LoVo (cell line): ENCODE results near the gene SH3TC1.

Experiments used
- DNase-seq: peaks from one replicate; pipeline ENCODE4 v3.0.0-alpha.2; 2016; ENCODE audit warnings: low spot score

The SH3TC1 gene

DNA sequence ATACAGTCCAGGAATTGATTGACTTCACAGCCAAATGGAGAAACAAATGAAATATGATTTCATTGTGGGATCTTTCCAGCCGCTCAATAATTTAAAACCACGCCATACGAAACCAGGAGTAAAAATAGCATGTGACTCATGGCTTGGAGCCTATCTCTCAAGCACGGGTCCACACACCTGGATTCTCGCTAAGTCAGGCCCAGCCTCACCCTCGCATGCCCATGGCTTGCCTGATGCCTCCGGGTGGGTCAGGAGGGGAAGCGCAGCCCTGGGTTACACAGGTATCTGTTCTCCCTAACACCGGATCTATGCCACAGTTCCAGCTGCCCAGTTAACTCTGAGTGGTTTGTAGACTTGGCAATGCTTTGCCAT lies 34.9 kb upstream of the SH3TC1 start:
- no peak for DNase-seq

DNA sequence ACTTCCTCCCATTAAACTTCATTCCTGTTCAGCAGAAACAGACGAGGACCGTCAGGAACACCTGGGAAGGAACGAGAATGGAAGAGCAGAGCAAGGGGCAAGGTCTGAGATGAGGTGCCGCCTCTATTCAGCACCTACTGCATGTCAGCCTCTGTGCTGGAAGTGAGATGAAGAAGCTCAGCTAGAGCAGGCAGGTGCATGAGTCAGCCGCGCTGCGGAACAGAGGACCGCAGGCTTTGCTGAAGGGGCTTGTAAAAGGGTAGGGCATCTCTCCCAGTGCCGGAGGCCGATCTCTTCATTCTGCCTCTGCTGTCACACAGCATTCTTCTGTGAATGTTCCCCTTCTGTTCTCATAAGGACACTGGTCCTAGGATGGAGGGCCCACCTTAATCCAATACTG lies 34.4 kb upstream of the SH3TC1 start:
- DNase-seq: no peak

DNA sequence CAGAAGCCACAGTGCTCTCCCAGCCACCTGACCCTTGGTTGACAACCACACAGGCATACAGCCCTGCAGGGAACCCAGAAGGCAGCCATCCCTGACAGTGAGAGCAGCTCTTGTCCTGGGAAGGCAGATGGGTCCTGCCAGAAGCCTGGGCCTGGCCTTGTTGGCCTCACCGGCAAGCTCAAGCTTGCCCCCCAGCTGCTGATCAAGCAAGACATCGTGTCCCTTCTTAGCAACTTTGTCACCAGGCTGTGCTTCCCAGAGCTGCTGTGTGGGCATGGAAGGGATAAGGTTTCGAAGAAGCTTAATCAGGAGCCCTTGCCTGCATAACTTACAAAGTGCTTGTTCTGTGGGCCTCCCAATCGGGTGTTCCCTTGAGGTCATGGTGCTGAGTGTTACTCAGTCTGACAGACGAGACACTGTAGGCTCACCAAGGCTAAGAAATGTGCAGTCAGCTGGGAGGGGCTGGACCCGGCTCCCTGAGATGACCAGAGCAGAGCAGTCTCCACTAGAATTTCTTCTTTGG lies 33.7 kb upstream of the SH3TC1 start:
- no peak for DNase-seq

DNA sequence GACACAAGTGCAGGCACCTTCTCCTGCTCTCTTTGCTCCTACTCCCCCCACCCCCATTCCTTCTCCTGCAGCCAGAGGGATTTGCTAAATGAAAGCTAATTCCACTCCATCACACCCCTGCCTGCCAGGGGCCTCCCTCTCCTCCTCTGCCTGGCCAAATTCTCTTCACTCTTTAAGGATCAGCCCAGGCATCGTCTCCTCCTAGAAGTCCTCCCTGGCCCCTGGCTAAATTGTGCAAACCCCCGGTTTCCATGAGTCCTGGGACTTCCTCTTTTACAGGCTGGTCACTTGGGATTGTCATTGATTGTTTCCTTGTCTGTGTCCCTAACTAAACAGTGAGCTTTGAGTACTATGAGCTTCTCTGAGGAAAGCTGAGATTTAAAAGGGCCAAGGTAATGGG lies 31.8 kb upstream of the SH3TC1 start:
- no peak for DNase-seq

DNA sequence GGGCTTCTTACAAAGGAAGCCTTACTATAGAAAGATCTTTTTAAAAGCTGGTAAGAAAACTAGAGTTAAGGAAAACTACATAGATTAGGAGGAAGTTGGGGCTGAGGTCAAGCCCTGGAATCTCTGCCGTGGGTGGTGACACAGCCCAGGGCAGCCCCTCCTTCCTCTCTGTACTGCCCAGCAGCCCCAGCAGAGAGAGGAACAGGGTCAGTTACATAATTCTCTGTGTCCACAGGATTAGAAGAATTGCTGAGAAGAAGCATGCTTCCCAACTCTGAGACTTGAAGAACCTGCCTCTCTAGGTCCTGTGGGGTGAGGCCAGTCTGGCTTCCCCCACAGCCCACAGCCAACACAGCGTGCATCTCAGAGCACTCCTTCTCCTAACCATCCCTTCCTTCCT lies 31.3 kb upstream of the SH3TC1 start:
- DNase-seq: no peak

DNA sequence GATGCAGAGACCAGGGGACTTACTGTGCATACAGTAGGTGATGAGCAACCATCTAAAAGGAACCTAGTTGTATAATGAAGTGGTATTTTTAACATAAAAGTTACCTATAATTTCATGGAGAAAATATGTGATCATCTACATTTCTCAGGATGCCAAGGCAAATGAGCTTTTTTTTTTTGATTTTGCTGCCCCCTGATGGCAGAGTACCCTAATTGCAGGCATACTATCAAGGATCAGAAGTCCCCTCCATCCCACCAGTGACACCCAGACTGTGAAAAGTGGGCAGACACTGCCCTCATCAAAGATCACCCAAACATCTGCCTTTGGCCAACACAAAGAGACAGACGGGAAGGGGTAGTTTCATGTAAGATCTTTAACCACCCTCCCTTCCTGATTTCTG lies 30.9 kb upstream of the SH3TC1 start:
- no peak for DNase-seq

DNA sequence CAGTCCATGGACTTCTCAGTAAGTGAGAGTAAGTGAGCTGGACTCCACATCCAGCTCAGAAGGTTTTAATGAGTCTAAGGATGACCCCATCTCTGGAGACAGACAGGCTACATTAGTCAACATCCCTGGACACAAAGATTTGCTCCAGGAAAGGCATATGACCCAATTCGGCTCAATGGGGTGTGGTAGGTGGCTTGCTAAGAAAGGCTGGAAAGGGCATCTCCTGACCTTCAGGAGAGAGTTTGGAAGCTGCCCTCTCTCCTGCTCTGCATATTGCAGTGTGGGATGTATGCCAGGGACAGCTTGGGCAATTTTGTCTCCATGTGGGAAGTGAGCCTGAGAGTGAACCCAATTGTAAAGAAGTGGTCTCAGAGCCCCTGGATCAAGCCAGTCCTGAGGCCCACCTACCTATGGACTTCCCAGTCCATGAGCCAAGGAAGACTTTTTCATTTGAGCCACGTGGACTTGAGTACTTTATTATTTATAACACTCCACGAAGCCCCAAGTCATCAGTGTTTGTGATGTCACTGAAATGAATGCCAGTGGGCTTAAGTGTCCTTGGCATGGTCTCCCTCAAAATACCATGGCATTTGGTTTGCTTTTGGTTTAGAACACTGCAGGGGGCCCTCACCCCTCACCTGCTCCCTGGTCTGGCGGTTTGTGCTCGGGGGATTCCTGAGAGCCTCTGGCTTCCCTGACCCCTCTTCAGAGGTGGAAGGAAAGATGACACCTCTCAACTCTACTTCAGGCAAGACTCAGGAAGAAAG lies 30.1 kb upstream of the SH3TC1 start:
- no peak for DNase-seq

DNA sequence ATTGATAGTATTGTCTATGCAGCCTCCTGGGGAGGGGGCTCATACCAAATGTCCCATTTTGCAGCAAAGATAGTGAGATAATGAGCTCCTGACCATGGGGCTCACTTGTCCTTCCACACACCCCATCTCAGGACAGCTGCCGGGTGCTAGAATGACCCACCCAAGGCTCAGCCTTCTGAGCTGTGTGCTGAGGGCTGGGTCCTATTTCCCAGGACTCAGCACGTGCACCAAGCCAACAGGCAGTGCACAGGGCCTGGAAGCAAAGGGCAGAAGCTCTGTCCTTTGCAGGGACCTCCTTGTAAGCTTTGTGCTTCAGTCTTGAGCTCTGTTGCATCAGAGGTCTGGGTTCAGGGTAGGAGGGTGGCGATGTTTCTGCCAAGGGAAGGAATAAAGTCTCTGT lies 29.3 kb upstream of the SH3TC1 start:
- DNase-seq: no peak

DNA sequence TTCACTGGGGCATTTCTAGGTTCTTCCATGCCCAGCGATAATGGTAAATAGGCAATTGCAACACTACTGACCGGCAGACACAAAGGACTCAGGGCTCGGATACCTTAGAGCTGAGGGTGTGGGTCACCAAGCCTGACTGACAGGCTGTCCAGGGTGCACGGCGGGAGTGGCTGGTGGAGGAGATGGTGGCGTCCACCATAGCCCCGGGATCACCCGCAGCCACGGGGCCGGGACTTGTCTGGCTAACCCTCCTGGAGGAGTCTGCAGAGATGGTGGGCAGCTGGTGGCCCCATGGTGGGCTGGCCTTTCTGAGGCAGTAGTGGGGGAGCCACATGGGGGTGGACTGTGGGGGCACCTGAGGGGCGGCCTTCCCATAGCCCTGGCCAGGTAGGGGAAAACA lies 28.7 kb upstream of the SH3TC1 start:
- no peak for DNase-seq

DNA sequence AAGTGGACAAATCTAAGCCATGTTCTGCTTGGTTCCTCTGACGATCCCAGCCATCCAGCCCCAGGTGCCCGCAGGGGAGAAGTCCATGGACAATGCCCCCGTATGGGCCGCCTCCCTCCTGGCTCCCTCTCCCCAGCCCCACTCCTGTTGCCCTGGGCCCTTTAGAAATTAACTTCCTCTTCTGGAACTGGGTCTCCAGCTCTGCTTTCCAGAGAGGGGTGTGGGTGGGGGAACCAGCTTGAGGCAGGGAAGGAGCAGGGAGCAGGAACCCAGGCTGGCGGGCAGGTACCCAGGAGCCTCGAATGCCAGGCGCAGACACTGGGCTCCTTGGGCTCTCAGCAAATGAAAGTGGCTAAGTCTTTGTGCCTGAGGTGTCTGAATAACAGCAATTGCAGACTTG lies 27.8 kb upstream of the SH3TC1 start:
- DNase-seq: no peak

DNA sequence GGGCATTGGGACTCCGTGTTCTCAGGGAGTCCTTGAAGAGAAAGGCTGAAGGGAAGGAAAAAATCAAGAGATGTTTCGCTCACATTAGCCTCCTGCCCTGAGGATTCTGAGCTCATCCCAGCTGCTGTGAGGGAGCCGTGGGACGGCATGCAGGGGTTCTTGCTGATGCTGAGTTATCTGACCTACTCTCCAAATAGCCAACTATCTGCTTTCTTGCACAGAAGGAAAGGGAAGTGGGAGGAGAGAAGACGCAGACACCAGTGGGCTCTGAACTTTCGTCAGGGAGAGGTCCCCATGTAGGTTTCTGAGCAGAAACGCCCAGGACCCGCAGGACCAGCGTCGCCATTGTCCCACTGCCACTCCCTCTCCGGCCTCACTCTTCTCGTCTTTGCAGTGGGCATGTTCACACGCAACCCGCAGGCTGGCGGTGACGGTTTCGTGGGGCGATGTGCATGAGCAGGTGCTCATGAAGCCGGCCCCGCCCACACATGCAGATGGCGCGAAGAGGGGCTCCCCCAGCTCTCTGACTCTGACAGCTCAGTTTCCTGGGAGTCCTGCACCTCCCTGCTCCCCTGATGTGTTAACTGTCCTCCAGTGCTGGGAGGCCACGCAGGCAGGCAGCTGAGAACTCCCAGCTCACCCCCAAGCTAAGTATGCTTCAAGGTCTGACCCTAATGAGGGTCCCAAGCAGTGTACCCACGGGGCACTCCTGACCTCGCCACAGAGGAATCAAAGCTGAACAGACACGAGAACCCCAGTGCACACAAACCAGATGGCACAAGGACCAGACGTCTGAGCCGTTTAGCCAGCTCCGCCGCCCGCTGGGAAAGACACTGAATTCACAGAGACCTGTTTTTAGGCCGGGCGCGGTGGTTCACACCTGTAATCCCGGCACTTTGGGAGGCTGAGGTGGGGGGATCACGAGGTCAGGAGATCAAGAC lies 26.8 kb upstream of the SH3TC1 start:
- no peak for DNase-seq

DNA sequence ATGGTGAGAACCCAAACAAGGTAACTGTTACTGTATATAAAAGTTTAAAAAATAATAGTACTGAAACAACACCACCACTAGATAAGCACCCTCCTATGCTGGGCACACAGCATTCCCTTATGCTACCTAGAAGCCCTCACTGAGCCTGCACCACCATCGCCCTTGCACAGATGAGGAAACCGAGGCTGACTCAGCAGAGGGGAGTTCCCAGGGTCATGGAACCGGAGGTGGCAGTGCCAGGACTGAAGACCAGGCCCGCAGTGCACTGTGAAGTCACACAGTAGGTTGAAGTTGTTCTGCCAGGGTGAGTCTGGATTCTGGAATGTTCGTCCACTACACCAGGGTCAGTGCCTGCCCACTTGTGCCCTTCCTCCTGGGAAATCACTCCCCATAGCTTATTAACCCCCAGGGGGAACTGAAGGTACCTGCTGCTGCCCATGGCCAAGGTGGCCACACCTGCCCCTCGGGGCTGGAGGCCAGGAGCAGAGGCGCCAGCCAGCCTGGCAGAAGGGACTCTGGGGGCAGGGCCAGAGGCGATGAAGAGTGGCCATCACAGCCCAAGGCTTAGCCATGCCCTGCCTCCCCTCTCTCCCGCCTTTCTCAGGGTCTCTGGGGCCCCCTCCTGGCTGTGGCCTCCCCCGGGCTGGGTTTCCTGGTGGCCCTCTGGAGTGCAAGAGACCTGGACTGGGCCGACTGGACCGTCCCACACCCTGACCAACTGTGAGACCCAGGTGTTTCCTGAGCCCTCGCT lies 25.4 kb upstream of the SH3TC1 start:
- DNase-seq: no peak

DNA sequence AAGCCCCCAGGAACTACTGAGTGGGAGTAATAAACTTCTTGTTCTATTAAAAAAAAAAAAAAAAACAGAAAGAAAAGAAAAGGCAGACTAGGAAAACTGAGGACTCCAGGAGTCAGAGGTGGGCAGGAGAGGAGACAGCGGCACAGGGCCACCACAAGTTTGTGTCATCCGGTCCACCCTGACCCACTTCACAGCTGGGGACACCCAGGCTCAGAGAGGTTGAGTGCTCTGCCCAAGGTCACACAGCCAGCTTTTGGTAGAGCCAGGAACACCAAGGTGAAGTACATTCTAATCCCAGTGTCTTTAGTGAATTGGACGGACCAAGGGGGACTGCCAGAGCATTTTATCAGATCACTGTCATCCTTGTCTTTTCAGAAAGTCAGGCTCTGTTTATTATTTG lies 24.1 kb upstream of the SH3TC1 start:
- DNase-seq: no peak

DNA sequence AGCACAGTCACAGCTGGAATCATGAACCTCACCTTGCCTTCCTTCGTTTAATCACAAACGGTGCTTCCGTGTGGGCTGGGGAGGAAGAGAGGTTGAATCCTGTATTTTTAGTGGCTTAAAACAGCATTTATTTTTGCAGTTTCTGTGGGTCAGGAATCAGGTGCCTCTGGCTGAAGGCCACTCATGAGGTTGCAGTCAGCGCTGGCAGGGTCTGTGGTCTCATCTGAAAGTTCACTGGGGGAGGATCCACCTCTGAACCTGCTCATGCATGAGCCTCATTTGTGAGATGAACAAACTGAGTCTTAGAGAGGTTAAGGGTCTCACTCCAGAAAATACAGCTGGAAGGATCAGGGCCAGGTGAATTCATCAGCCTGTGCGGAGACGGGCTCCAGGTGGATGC lies 23.4 kb upstream of the SH3TC1 start:
- no peak for DNase-seq

DNA sequence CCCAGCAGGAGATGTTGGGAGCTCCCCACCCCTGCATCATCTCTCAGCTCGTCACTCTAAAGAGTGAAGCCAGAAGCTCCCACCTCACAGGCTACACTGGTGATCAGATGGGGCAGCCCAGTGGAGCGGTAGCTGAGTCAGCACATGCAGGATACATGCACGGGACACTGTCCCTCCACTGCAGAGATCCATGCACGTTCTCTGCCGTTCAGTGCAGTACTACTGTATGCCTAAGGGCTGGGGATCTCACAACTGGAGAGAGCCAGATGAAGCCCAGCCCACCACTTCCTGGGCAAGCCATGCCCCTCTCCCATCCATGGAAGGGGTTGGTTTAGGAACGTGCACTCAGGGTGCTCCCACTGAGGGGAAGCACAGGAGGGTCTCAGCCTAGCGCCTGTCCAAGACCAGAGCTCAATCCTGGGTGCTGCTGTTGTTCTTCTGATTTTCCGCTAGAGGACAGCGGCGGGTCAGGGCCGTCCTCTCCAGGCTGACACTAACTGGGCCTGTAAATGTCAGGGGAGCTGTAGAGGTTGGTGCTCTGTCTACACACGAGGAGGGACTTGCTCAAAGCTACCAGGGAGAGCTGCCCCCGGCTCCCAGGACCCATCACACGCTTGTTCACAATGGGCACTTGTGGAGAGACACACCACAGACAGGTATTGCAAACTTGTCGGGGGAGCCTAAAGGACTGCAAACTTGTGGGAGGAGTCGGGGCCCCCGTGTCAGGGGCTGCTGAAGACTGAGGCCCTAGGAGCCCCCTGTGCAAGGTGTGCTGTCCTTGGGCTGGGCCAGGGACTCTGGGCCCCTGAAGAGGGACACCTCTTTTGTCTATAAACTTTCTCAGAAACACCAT lies 22.3 kb upstream of the SH3TC1 start:
- peak; percentile 32 for DNase-seq

DNA sequence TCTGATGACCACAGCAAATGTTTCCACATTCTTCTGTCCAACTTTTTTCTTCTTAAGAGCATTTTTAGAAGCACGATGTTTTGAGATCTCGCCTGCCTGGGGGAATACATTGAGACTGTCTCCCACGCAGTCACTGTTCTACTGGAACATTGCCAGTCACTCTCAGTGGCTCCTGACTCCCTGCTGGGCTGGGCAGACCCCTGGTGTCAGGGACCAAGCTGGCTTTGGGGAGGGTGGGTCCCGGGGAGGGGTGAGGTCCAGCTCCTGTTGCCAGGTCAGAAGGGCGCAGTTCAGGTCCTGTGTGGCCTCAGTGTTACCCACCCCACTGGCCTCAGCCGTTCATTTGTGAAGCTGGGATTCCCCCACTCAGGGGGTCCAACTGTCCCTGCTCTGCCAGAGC lies 21.5 kb upstream of the SH3TC1 start:
- no peak for DNase-seq

DNA sequence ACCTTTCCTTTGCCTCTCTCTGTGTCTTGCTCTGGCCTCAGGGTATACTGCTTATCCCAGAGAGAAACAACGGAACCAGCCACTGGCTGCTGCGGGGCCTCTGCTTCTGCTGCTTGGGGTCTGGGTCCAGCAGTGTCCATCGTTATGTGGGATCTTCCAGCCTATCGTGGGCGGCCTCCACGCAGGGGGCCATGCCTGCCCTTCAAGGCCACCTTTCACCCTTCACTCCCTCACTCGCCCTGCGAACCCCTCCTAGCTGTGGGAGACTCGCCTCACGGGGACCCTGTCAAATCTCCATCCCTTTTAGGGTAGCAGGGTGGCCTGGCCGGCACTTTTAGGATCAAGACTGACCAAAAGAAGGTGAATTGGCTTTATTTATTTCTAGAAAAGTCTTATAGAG lies 21.1 kb upstream of the SH3TC1 start:
- no peak for DNase-seq

DNA sequence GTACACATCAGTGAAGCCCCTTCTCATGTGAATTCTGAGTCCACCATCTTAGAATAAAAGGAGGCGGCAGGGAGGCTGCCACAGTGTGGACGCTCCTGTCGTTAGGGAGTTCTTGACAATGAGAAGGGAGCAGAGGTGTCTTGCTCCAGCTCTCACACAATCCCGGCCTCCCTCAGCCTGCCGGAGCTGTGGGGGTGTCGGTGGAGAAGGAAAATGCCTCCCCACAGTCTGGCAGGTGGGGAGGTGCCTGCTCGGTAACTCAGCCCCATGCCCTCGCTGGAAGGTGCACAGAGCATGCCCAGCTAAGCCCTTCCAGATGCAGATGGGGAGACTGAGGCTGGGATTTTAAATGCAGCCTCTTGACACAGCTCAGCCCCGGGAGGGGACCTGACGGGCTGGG lies 20.0 kb upstream of the SH3TC1 start:
- no peak for DNase-seq

DNA sequence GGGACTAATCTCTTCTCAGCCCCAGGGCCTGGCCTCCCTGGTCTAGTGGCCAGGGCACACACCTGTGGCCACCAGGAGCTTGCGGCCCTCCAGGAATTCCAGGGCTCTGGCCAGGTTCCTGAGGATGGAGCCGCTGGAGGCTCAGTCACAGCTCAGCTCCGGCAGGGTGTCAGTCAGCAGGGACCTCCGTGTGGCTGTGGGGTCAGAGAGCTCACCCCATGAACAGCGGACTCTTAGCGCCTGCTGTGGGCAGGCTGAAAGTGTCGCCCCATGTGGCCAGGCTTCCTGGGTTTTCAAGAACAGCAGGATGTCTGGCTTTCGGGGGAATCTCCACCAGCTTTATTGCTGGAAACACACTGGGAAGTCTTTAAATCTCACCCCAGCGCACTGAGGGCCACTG lies 19.3 kb upstream of the SH3TC1 start:
- no peak for DNase-seq

DNA sequence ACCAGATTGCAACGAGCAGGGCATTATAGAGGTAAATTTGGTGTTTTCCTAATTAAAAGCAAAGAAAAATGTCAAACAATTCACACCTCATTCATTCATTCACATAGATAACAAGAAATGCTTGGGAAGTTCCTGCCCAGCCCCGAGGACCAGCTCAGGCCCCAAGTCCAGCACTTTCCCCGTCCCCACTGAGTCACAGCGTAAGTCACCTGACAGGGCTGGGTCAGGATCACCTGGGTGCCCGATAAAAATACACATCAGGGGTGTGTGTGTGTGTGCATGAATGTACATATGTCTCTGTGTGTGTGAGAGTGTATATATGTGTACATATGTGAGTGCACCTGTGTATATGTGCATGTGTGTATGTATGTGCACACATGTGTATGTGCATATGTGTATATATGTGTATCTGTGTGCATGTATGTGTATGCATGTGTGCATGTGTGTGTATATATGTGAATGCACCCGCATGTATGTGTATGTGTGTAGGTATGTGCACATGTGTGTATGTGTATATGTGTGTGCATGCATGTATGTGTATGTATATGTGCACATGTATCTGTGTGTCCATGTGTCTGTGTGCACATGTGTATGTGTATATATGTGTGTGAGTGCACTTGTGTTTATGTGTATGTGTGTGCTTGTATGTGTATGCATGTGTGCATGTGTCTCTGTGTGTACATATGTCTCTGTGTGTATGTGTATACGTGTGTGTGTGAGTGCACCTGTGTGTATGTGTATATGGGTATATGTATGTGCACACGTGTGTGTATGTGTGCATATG lies 18.6 kb upstream of the SH3TC1 start:
- DNase-seq: no peak

DNA sequence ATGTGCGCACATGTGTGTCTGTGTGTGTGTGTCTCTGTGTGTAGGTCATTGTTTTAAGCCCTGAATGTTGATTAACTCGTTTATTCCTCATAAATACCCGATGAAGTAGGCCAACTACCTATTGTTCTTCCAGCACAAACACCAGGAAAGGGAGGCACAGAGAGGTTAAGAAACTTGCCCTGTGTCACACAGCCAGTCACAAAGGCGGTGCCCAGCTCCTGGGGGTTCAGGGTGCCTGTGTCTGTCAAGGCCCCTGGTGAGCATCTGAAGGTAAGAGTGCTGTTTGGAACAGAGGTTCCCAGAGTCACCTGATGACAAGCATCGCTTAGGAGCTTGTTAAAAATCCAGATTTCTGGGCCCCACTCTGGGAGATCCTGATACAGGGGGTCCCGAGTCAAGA lies 18.0 kb upstream of the SH3TC1 start:
- no peak for DNase-seq
